GM20000 (cell line): ENCODE data around the gene COL26A1.
A peak's percentile ranks its signal among the peaks of the same experiment; 100 is the strongest.

Experiments
- DNase-seq: peaks from one replicate; pipeline ENCODE4 v3.0.0; 2012; ENCODE audit warnings: low spot score
- TF ChIP-seq, protein P1 (sequence below): IDR thresholded peaks from 2 replicates; pipeline ENCODE4 v1.5.1; 2012; ENCODE audit warnings: mild to moderate bottlenecking, control low read depth; ENCODE audit errors: extremely low read depth, missing control alignments

Gene COL26A1

DNA sequence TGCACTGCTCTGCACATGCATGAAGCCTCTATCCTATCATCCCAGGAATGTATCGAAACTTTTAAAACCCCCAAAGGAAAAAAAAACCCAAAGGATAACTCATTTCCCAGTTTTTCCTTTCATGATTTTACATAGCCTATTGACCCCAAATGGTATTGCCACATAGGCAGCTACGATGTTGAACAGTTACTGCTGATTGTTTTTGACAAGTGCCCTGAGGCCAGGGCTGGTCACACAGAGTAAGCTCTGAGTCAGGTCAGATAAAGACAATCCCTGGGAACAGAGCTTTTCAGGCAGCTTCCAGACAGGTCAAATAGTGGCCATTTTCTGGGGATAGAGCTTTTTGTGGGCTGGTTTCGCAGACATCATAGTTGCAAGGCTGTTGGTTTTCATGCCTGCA, 214.3 kb downstream of the COL26A1 start:
- DNase-seq = no peak
- TF ChIP-seq, protein P1, sequence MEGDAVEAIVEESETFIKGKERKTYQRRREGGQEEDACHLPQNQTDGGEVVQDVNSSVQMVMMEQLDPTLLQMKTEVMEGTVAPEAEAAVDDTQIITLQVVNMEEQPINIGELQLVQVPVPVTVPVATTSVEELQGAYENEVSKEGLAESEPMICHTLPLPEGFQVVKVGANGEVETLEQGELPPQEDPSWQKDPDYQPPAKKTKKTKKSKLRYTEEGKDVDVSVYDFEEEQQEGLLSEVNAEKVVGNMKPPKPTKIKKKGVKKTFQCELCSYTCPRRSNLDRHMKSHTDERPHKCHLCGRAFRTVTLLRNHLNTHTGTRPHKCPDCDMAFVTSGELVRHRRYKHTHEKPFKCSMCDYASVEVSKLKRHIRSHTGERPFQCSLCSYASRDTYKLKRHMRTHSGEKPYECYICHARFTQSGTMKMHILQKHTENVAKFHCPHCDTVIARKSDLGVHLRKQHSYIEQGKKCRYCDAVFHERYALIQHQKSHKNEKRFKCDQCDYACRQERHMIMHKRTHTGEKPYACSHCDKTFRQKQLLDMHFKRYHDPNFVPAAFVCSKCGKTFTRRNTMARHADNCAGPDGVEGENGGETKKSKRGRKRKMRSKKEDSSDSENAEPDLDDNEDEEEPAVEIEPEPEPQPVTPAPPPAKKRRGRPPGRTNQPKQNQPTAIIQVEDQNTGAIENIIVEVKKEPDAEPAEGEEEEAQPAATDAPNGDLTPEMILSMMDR = no peak

DNA sequence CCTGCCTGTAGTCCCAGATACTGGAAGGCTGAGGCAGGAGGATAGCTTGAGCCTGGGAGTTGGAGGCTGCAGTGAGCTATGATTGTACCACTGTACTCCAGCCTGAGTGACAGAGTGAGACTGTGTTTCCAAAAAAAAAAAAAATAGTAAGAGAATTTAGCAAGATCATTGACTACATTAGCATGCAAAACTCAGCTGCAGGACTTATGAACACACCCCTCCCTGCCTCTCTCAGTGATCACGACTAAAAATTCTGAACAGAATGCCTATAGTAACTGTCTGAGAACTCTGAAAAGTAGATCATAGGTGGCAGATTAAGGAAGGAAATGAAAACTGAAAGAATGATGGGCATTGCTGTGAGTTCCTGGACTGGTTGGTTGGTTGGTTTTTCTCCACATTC, 215.9 kb downstream of the COL26A1 start:
- DNase-seq = no peak
- TF ChIP-seq, protein P1 = no peak

DNA sequence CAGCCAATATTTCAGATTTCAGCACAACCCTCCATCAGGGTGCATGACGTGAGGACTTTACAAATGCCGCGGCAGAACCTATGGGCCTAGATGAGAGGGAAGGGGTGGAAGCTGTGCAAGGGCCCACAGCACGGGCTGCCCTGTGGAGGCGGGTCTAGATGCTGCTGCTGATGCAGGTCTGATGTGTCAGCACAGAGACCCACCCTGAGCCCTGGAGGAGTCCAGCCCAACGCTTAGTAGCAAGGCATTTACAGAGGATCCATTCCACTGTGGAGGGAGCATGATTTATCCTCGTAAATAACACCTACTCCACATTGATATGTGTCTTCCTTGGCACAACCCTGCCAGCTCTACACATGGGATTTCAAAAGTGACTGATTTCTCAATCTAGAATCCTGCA, 217.9 kb downstream of the COL26A1 start:
- DNase-seq = peak; percentile 2
- TF ChIP-seq, protein P1 = no peak

DNA sequence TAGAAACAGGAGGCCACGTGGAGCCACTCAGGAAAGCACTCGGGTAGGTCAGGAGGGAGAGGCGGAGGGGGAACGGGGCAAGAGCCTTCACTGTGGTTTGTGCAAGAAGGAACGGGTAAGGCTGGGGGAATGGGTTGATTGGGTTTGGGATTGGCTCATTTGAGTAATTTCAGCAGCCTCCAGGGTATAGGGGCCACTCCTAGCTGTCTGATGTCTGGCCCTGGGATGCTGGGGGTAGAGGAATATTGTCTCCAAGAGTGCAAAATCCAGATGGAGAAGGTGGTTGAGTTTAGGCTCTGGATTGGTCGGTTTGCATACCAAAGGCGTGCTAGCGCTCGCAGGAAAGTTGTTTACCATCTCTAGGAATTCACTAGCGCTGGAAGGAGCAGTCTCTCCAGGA, 219.2 kb downstream of the COL26A1 start:
- peak; percentile 2 for DNase-seq
- TF ChIP-seq, protein P1 = no peak

GRCh38 chr7:101582971-101583370, 220.3 kb downstream of the COL26A1 start:
- DNase-seq = peak; percentile 3
- TF ChIP-seq, protein P1 = no peak

- TF ChIP-seq, protein P1 = no peak
- DNase-seq = peak; percentile 4
Observed at GRCh38 chr7:101586078-101586905, 223.6 kb downstream of the COL26A1 start.

DNA sequence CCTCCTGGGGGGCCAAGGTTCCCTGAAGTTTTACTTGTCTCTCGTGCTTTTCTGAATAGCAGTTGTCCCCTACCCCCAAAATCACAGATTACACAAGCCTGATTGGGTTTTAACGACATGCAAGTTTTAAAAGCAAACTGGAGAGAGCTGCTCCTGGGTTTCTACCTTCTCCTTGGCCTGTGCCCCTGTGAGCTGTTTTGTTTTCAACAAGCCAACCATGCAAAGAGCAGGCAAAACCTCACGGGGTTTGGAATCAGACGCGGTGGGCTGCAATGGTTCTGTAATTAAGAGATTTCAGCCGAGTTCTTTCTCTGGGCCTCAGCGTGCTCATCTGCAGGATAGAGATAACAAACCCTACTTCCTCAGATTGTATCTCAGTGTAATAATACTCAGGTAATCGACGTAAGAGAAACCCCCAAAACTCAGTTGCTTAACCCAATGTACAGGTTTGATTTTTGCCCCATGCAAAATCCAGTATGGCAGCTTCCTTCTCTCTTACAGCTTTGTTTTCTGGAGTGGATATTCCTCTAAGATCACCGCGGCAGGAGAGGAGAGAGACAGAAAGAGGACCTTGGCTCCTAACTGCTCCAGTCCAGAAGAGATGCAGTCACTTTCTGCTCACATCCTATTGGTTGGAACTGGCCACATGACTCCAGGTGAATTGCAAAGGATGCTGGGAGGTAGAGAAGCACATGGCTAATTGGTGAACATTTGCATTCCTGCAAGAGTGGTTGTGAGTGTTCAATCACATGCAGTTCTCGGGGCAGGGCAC, 224.4 kb downstream of the COL26A1 start:
- DNase-seq = peak; percentile 3

More for the DNA sequence above, 224.4 kb downstream of the COL26A1 start:
- TF ChIP-seq, protein P1 = no peak
